Measurements from ENCODE around the gene FBXO33. TPM values are rescaled to one million over a fixed set of nuclear protein-coding genes. Genes with fewer than 3 reads are reported as not detected.

The FBXO33 gene
- 10.6 and 10.8 TPM in 2 replicates for polyA plus RNA-seq (2011; rRNA removed)
- polyA plus RNA-seq (2012; cell fraction: cytosol; rRNA removed), result 5.8 and 7.3 TPM in 2 replicates
- 5.4 and 5.7 TPM in 2 replicates for polyA plus RNA-seq (2012; cell fraction: nucleus; rRNA removed)
- polyA plus RNA-seq (2017; fragmentation: RNase III; extraction: RNeasy Plus Mini Kit Qiagen cat#74134 plus additional on column Dnase treatment), result 6.6 to 8.2 TPM (median 7.3 TPM) in 3 replicates
- polyA minus RNA-seq (2011; rRNA and poly(A)+ RNA removed), result 6.1 and 14.1 TPM in 2 replicates

DNA sequence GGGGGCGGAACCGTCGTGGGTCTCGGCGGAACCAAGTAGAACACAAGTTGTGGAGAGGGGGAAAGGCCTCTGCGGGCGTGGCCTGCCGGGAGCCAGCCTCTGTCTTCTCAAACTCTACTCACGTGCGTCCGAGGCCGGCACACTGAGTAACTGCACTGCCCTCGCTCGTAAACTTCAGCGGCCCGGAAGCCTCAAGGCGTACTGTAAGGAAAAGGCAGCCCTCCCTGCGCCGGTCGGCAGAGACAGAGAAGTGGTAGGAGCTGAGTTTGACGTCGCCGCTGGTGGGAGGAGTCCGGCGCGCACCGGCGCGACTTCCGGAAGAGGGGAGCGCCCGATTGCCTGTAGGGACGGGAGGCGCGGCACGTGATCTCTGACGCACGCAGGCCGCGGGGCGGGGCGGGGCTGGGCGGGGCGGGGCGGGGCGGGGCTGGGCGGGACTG, at the start of gene FBXO33:
Gene FBXO33 (minus strand): TSS at position 255 of the 440 bp plus-strand sequence. CDS start 271 bp downstream, outside the sequence.
- FAIRE-seq (no peak), ATAC-seq (peak; percentile 89 to 93), DNase-seq (ENCODE audit: low read depth in 1 of 2, low spot score in 1 of 2) (peak; percentile 89 to 97)
- H3K4me3 ChIP-seq, result peak within 1 kb of the TSS; percentile 96
- H3K4me1 ChIP-seq, result peaks cover 17% of the 10 kb centered on the region; the same call in 2 of the 3 replicates
- CTCF ChIA-PET, result interaction anchor here (1.5 to 2.2 kb wide), 2 partner anchors 31 to 325 kb away, joined by 3 to 13 read pairs; no protein-coding TSS in a partner anchor
- TF ChIP-seq TP53 (CRISPR knock-in tag; IDR thresholded peaks at IDR 0.05) (no peak), GATA3 (IDR thresholded peaks at IDR 0.05; ENCODE audit: borderline replicate concordance) (peak; percentile 82), BHLHE40 (IDR thresholded peaks at IDR 0.05; ENCODE audit: low read depth, low read length) (peak; percentile 67; the same call in 1 of the 2 replicates), MYC (IDR thresholded peaks at IDR 0.05; ENCODE audit: borderline replicate concordance, low read length) (no peak), RCOR1 (IDR thresholded peaks at IDR 0.05; ENCODE audit: low read depth, low read length) (no peak), MAX (IDR thresholded peaks at IDR 0.05) (peak; percentile 51)
- TF ChIP-seq, protein P1, sequence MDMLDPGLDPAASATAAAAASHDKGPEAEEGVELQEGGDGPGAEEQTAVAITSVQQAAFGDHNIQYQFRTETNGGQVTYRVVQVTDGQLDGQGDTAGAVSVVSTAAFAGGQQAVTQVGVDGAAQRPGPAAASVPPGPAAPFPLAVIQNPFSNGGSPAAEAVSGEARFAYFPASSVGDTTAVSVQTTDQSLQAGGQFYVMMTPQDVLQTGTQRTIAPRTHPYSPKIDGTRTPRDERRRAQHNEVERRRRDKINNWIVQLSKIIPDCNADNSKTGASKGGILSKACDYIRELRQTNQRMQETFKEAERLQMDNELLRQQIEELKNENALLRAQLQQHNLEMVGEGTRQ (IDR thresholded peaks at IDR 0.05), result peak; percentile 80
- no peaks in the 10 kb centered on the region for H3K9me3 ChIP-seq
- peak within 1 kb of the TSS; percentile 93 to 98 for H3K27ac ChIP-seq
- POLR2A ChIA-PET, result interaction anchor here (0.6 to 2.9 kb wide), 10 partner anchors 10 to 1791 kb away, joined by 3 to 26 read pairs (median 6); partner anchors contain the start of genes GEMIN2, PNN, SEC23A and TRAPPC6B
- peak within 1 kb of the TSS; percentile 90 for H3K4me2 ChIP-seq
- whole genome bisulfite sequencing (ENCODE audit: missing lambda C conversion rate), result under 1% methylated on average over 23 of the region's 47 CpGs

DNA sequence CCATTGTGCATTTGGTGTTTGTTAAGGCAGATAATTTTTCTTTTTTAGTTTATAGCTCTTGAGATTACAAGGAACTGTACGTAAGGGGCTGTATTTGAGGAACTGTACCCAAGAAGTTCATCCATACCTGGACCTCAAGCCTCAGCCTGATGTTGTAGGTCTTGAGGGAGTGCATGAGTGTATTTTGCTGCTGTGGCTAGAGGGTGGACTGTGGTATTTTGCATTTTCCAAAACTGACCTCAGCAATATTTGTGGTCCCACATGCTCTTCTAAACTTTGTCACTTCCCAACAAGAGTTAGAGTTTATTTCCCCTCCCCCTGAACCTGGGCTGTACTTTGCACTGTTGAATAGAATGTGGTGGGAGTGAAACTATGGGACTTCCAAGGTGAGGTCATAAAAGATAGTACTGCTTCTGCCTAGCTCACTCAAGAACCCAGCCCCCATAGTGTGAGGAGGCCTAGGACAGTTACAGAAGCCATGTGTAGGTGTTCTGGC, 42.2 kb upstream of the FBXO33 start:
- FAIRE-seq (no peak), ATAC-seq (no peak), DNase-seq (ENCODE audit: low read depth in 1 of 2, low spot score in 1 of 2) (no peak)
- ChIA-PET CTCF (no interaction called here), POLR2A (no interaction called here)
- WGBS (ENCODE audit: missing lambda C conversion rate), result 44% methylated on average over 1 of the region's 1 CpG
- no peak overlapping the region for H3K4me2 ChIP-seq
- TF ChIP-seq HEYL (CRISPR knock-in tag; IDR thresholded peaks at IDR 0.05) (no peak), POLR2AphosphoS2 (conservative IDR thresholded peaks at IDR 0.05; ENCODE audit: low read length) (no peak), NPAS2 (CRISPR knock-in tag; IDR thresholded peaks at IDR 0.05; ENCODE audit: borderline replicate concordance) (no peak), CBX2 (IDR thresholded peaks at IDR 0.05; ENCODE audit: borderline replicate concordance, low read depth) (no peak), BHLHE40 (IDR thresholded peaks at IDR 0.05; ENCODE audit: low read depth, low read length) (no peak)
- no peak overlapping the region for H3K4me3 ChIP-seq
- no peaks in the 10 kb centered on the region for H3K9me3 ChIP-seq
- H3K4me1 ChIP-seq, result no peaks in the 10 kb centered on the region
- no peak overlapping the region for H3K27ac ChIP-seq

- Histone ChIP-seq H3K9me3 (no peaks in the 10 kb centered on the region), H3K27ac (no peak overlapping the region), H3K4me1 (no peaks in the 10 kb centered on the region), H3K4me2 (no peak overlapping the region), H3K4me3 (no peak overlapping the region)
- no peak for FAIRE-seq
- 38% methylated on average over 2 of the region's 2 CpGs for WGBS (ENCODE audit: missing lambda C conversion rate)
- CTCF ChIA-PET, result no interaction called here
- DNase-seq (ENCODE audit: low read depth in 1 of 2, low spot score in 1 of 2), result no peak
- no peak for TF ChIP-seq HEYL (CRISPR knock-in tag; IDR thresholded peaks at IDR 0.05)
- 0 out of 2 replicates have a peak, but pooled peaks have one; percentile 42 for TF ChIP-seq NFE2L2 (conservative IDR thresholded peaks at IDR 0.05; ENCODE audit: low read length)
- no peak for TF ChIP-seq ZNF302 (CRISPR knock-in tag; IDR thresholded peaks at IDR 0.05)
- TF ChIP-seq CHD4 (IDR thresholded peaks at IDR 0.05; ENCODE audit: borderline replicate concordance), result no peak
- ATAC-seq, result no peak
- POLR2A ChIA-PET, result no interaction called here
Measured at GRCh38 chr14:39472078-39472477, 39.8 kb upstream of the FBXO33 start.

DNA sequence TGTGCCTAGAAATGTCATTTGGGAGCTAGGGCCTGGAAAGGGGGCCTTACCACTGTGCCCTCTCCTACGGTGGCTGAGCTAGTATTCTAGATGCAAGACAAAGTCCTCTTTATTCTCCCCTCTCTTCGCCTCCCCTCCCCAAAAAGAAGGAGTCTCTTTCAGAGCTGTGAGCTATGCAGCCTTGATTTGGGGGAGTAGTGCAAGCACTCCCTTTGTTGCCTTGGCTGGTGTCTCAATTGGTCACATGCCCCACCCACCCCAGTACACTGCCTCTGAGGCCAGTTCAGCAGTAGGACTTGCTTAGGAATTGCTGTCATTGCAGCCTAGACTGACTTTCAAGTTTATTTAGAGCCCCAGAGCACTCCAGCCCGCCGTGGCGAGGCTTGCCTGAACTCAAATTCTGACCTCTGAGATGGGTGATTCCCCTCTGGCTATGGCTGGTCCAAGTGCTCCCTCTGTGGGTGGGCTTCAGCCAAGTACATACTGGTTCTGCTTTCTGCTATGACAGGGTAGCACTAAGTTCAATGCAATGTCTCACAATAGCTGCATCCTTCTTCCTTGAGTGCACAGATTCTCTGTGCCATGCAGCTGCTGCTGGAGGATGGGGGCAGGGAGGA, 37.0 kb upstream of the FBXO33 start:
- ATAC-seq, result peak; percentile 50 to 84; a peak in 4 of 6 replicates
- Histone ChIP-seq H3K9me3 (no peaks in the 10 kb centered on the region), H3K27ac (no peak overlapping the region), H3K4me2 (no peak overlapping the region), H3K4me3 (no peak overlapping the region), H3K4me1 (no peaks in the 10 kb centered on the region)
- ChIA-PET CTCF (interaction anchor here (0.6 to 1.9 kb wide), 4 partner anchors 14 to 243 kb away, joined by 3 to 6 read pairs (median 4); no protein-coding TSS in a partner anchor), POLR2A (no interaction called here)
- DNase-seq (ENCODE audit: low read depth in 1 of 2, low spot score in 1 of 2), result peak in 1 of 2 experiments; percentile 35
- WGBS (ENCODE audit: missing lambda C conversion rate), result 36% methylated on average over 5 of the region's 5 CpGs
- no peak for FAIRE-seq
- TF ChIP-seq RAD21 (conservative IDR thresholded peaks at IDR 0.05 in 1 of 2, IDR thresholded peaks at IDR 0.05 in 1 of 2) (peak; percentile 15 to 41; a peak in 2 of 5 replicates), ZFP36 (IDR thresholded peaks at IDR 0.05; ENCODE audit: borderline replicate concordance, partially characterized antibody) (no peak)

Measured in A549 (cell line).